GM18907 (cell line): Measurements from ENCODE around the gene RXFP4.
"Not testable (repeated sequence)": the region's sequence is repeated elsewhere in the genome, so short reads cannot be mapped to it uniquely, and the experiment has no call there.

Source experiments
- ATAC-seq: cut with Tn5 transposase; IDR thresholded peaks from one replicate; pipeline ENCODE4 v1.9.1; 2021; ENCODE audit warnings: mild to moderate bottlenecking, moderate library complexity; ENCODE audit not compliant: unreplicated experiment

Gene RXFP4

GRCh38 chr1:155930725-155931124 lies 10.7 kb upstream of the RXFP4 start:
- not testable (repeated sequence) for ATAC-seq

DNA sequence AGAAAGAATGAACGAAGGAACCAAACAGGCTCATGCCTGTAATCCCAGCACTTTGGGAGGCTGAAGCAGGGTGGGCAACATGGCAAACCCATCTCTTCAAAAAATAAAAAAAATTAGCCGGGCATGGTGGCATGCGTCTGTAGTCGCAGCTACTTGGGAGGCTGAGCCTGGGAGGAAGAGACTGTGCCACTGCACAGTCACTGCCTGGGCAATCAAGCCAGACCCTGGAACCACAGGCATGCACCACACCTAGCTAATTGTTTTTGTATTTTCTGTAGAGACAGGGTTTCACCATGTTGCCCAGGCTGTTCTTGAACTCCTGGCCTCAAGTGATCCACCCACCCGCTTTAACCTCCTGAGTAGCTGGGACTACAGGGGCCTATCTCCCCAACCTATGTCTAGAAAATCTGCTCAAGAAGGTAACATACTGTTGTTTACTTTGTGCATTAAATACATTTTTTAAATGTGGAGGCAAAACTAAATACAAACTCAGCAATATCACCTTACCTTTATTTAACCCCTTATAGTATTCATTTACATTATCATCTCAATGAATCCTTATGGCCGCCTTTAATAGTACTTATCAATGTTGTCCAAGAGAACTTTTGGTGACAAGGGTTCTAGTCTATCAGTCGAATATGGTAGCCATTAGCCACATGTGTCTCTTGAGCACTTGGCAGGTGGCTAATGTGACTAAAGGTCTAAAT lies 10.0 kb upstream of the RXFP4 start:
- ATAC-seq = no peak

DNA sequence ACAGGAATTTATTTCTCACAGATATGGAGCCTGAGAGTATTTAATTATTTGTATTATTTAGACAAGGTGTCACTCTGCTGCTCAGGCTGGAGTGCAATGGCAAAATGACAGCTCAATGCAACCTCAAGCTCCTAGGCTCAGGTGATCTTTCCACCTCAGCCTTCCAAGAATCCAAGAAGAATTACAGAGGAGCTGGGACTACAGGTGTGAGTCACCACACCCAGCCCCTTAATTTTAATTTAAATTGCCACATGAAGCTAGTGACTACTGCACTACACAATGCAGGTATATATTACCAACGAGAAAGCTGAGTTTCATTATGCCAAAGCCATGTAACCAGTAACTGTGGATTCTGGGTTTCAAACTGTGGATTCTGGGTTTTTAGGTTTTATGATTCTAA lies 9.4 kb upstream of the RXFP4 start:
- ATAC-seq = no peak

- no peak for ATAC-seq
Observed at GRCh38 chr1:155932487-155932886, 9.0 kb upstream of the RXFP4 start.

- ATAC-seq = no peak
Observed at GRCh38 chr1:155933591-155934096, 7.8 kb upstream of the RXFP4 start.

GRCh38 chr1:155934097-155934935 lies 7.1 kb upstream of the RXFP4 start, which contains the start of gene KHDC4:
Gene KHDC4, minus strand, starts transcription at chr1:155934413. Its CDS starts 40 bp downstream, at chr1:155934373.
- peak; percentile 91 for ATAC-seq

DNA sequence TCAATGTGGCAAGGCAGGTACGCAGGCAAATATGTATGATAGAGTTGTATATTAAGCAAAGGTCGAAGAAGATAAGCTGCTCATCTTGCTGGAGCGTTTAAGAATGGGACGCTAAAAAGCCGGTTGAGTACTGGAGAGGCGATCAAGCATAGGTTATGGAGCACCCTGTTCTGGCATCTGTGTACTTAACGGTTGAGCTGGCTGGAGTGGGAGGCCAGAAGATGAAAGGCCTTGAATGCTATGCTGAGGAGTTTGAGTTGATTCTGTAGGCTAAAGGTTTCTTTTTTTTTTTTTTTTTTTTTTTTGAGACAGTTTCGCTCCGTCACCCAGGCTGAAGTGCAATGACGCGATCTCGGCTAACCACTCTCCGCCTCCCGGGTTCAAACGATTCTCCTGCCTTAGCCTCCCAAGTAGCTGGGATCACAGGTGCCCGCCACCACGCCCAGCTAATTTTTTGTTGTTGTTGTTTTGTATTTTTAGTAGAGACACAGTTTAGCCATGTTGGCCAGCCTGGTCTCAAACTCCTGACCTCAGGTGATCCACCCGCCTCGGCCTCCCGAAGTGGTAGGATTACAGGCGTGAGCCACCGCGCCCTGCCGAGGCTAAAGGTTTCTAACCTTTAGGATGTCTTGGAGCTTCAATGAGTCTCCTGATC lies 6.4 kb upstream of the RXFP4 start:
- ATAC-seq = no peak

GRCh38 chr1:155938220-155938627 lies 3.2 kb upstream of the RXFP4 start:
- ATAC-seq = no peak

- no peak for ATAC-seq
Observed at GRCh38 chr1:155940482-155940992, 901 bp upstream of the RXFP4 start.

DNA sequence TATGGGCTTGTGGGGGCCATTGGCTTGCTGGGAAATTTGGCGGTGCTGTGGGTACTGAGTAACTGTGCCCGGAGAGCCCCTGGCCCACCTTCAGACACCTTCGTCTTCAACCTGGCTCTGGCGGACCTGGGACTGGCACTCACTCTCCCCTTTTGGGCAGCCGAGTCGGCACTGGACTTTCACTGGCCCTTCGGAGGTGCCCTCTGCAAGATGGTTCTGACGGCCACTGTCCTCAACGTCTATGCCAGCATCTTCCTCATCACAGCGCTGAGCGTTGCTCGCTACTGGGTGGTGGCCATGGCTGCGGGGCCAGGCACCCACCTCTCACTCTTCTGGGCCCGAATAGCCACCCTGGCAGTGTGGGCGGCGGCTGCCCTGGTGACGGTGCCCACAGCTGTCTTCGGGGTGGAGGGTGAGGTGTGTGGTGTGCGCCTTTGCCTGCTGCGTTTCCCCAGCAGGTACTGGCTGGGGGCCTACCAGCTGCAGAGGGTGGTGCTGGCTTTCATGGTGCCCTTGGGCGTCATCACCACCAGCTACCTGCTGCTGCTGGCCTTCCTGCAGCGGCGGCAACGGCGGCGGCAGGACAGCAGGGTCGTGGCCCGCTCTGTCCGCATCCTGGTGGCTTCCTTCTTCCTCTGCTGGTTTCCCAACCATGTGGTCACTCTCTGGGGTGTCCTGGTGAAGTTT lies 550 bp downstream of the RXFP4 start:
- ATAC-seq = no peak

DNA sequence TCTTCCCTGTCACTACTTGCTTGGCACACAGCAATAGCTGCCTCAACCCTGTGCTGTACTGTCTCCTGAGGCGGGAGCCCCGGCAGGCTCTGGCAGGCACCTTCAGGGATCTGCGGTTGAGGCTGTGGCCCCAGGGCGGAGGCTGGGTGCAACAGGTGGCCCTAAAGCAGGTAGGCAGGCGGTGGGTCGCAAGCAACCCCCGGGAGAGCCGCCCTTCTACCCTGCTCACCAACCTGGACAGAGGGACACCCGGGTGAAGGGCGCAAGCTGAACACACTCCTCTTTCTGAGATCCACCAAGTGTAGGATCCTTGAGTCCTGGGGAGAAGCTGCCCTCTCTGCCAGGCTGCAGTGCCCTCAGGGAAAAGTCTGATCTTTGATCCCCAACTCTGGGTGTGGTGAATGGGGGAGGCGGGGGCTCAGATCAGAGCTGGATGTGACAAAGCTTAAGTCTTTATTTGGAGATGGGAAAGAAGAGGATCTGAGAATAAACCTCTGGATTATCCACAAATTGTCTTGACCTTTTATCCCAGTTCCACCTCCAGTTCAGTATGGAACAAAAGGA lies 1.2 kb downstream of the RXFP4 start:
- ATAC-seq = no peak

- ATAC-seq = no peak
Observed at GRCh38 chr1:155944444-155944799, 3.0 kb downstream of the RXFP4 start.

GRCh38 chr1:155946633-155947219 lies 5.3 kb downstream of the RXFP4 start:
- ATAC-seq = peak; percentile 9

- ATAC-seq = no peak
Observed at GRCh38 chr1:155947292-155947691, 5.9 kb downstream of the RXFP4 start.

DNA sequence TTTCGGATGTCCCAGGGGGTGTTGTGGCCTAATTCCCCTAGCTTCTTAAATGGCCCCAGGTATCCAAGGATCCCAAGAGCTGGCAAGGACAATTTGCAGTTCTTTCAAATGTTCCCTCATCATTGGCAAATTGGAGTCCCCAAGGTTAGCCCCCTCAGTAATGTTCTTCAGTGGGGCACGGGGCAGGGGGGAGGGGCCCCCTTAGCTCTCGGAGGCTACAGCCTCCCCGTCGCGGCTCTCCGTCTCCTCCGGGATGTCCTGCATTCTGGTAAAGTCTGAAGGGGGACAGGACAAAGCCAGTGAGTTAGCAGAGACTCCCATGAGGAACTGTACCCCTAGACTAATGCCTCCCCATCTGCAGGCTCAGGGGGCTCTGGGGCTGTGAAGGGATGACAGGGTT lies 6.3 kb downstream of the RXFP4 start:
- no peak for ATAC-seq

GRCh38 chr1:155950829-155951228 lies 9.4 kb downstream of the RXFP4 start:
- ATAC-seq = no peak

- no peak for ATAC-seq
Observed at GRCh38 chr1:155951753-155952504, 10.5 kb downstream of the RXFP4 start.

- ATAC-seq = no peak
Observed at GRCh38 chr1:155952505-155952890, 11.1 kb downstream of the RXFP4 start.

DNA sequence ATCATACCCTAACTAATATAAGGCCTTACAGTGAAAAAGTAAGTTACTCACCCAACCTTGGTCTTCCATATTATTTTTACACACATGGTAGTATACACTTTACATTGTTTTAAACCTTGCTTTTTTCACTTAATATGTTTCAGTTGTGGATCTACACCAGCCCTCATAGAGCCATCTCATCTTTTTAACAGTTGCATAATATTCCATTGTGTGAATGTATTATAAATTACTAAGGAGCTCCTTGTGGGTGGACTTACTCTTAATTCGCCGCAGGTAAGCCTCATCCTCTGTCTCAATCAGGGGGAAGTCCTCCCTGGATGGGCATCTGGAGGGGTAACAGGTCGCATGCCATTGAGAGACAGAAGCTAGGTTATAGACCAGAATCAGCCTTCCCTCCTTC lies 13.2 kb downstream of the RXFP4 start:
- no peak for ATAC-seq
